Heart right ventricle (tissue), 16 donors: Measurements from ENCODE around the gene NACA. TPM values are rescaled to one million over a fixed set of nuclear protein-coding genes. Genes with fewer than 3 reads are reported as not detected.

Experiments
- ATAC-seq, 8 donors: fragments of 200-7000 bp; cut with Tn5 transposase; one replicate each; pipeline ENCODE4 v1.9.1; 2020; ENCODE audit warnings: mild to moderate bottlenecking in 8 of 8, moderate library complexity in 8 of 8, moderate number of reproducible peaks in 1 of 8
- DNase-seq, 2 donors: peaks; one replicate each; pipeline ENCODE4 v3.0.0-alpha.2; 2020
- H3K27ac ChIP-seq, 10 donors: fragments of 200-600 bp; sonication (generic) in 2 of 10; one replicate each; pipeline versions ENCODE4 v1.5.0 to v1.8.0; 2020 to 2022; ENCODE audit warnings: mild to moderate bottlenecking in 3 of 10
- H3K27me3 ChIP-seq, 7 donors: fragments of 200-600 bp; one replicate each; pipeline ENCODE4 v1.8.0; 2021 to 2022; ENCODE audit warnings: mild to moderate bottlenecking in 2 of 7
- H3K36me3 ChIP-seq, 9 donors: fragments of 200-600 bp; sonication (generic) in 1 of 9; one replicate each; pipeline versions ENCODE4 v1.5.0 to v1.8.0; 2020 to 2022; ENCODE audit warnings: mild to moderate bottlenecking in 2 of 9
- H3K4me1 ChIP-seq, 9 donors: fragments of 200-600 bp; sonication (generic) in 1 of 9; one replicate each; pipeline versions ENCODE4 v1.5.0 to v1.8.0; 2020 to 2022; ENCODE audit warnings: mild to moderate bottlenecking in 4 of 9
- H3K4me3 ChIP-seq, 10 donors: fragments of 200-600 bp; sonication (generic) in 2 of 10; one replicate each; pipeline versions ENCODE4 v1.5.0 to v1.8.0; 2020 to 2022; ENCODE audit warnings: mild to moderate bottlenecking in 7 of 10, moderate library complexity in 2 of 10
- H3K9me3 ChIP-seq, 11 donors: fragments of 200-600 bp in 10 of 11; sonication (generic) in 2 of 11; one replicate each; pipeline versions ENCODE4 v1.5.0 to v1.8.0; 2013 to 2022; ENCODE audit warnings: mild to moderate bottlenecking in 2 of 11, control low read depth in 1 of 11, moderate library complexity in 1 of 11
- WGBS, 2 donors: extraction: QIAGEN DNeasy Blood & Tissue Kit; methylation state at CpG; one replicate each; pipeline ENCODE4 v1.1.7; 2013; ENCODE audit warnings: inconsistent platforms in 1 of 2; 5-methylcytosine and 5-hydroxymethylcytosine counted together
- intact Hi-C, 10 donors: fragments of 100-400 bp; cut with DNase I; formaldehyde crosslinking; loops; one replicate each; pipeline versions ENCODE4 v1.11.1 to v1.14.2; 2022
- polyA plus RNA-seq, 2 donors: library from polyadenylated mRNA; stranded (reverse); fragments of 200-250 nt; gene quantifications; one replicate each; pipeline ENCODE4 v1.2.3, GENCODE V29; 2013
- total RNA-seq, 10 donors: library from RNA; stranded (reverse); fragmentation: NEBNext Ultra II Directional in 3 of 10; extraction: Animal tissue kit (Norgen Biotek cat#: 25700) in 3 of 10; gene quantifications; one replicate each; pipeline versions ENCODE4 v1.2.1 to v1.2.4, GENCODE V29; 2021 to 2023
- TF ChIP-seq, protein P1 (sequence below), 9 donors: fragments of 200-600 bp; sonication (generic) in 2 of 9; IDR thresholded peaks; one replicate each; pipeline versions ENCODE4 v1.5.0 to v1.8.0; 2021 to 2022; ENCODE audit warnings: antibody characterized with exemption in 9 of 9, mild to moderate bottlenecking in 5 of 9, moderate library complexity in 1 of 9
- donor health status: Arrhythmogenic right ventricular cardiomyopathy.
- donor health status: ischemic (EF 13 %, LVEDD 7.1; RV severe dilation, severe dysfunction).
- donor health status: healthy with polysubstance abuse.
- donor health status: DM: no; HTN: yes; CAD: no.
- donor health status: DM: no; HTN: no; CAD: no.
- donor health status: ischemic (EF 25% LVEDD 6.9; RV normal size, moderate dysfunction).
- donor health status: ischemic (EF 25% LVEDD 5.7; RV mildly dilated, moderate dysfunction).
- donor health status: healthy.
- donor health status: DM: yes; HTN: yes; CAD: no.
- donor health status: Ischemic cardiomyopathy.
- donor health status: ischemic (EF 35%, LVEDD 5.7; RV mildly dilated, moderate dysfunction).
- donor health status: nonischemic (EF 11% LVEDD 7.7; RV severe dilation, severe dysfunction).
- donor health status: DM: yes; HTN: yes; CAD: no.
- donor health status: PGD.
- donor health status: ischemic (EF 29% LVEDD 5.4; RV normal size, mild dysfunction).
- donor health status: nonischemic (EF 23%, LVEDD 6.1; RV moderate dilation, normal function).

The NACA gene
- total and polyA plus RNA-seq, 12 donors, result 476 to 1,249 (median 615) TPM

DNA sequence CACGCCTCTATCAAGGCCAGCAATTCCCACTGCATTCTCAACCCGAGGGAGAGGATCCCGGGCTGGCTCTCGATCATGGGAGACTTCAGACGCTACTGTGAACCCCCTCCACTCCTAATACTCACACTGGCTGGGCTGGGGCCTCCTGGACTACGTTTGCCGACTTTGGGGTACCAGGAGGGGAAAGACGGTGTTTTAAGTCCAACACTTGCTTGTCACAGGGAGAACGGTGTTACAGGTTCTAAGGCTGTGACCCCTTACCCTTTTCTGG is 463 bp downstream of the NACA start:
- H3K36me3 ChIP-seq, result peaks cover 0 to 39% (median 5%) of the 10 kb centered on the region in 9 donors
- peak overlapping the region; percentile 71 to 99 (median 82) for H3K4me3 ChIP-seq
- ATAC-seq (peak; percentile 0 to 45 (median 21)), DNase-seq (peak in 1 of 2 donors; percentile 20)
- no peaks in the 10 kb centered on the region for H3K27me3 ChIP-seq
- H3K9me3 ChIP-seq, result no peaks in the 10 kb centered on the region
- intact Hi-C loops, result loop anchor here in 7 of 10 donors (1.0 to 10.0 kb wide), 7 partner anchors 36 to 90 kb away; partner anchors contain the start of genes PTGES3 (in 4 of the 7), ATP5F1B (in 2 of the 7) and BAZ2A (in 1 of the 7)
- H3K27ac ChIP-seq, result peak overlapping the region; percentile 83 to 96 (median 92)
- 0% methylated on average over 9 of the region's 9 CpGs for WGBS, 2 donors
- TF ChIP-seq, protein P1, sequence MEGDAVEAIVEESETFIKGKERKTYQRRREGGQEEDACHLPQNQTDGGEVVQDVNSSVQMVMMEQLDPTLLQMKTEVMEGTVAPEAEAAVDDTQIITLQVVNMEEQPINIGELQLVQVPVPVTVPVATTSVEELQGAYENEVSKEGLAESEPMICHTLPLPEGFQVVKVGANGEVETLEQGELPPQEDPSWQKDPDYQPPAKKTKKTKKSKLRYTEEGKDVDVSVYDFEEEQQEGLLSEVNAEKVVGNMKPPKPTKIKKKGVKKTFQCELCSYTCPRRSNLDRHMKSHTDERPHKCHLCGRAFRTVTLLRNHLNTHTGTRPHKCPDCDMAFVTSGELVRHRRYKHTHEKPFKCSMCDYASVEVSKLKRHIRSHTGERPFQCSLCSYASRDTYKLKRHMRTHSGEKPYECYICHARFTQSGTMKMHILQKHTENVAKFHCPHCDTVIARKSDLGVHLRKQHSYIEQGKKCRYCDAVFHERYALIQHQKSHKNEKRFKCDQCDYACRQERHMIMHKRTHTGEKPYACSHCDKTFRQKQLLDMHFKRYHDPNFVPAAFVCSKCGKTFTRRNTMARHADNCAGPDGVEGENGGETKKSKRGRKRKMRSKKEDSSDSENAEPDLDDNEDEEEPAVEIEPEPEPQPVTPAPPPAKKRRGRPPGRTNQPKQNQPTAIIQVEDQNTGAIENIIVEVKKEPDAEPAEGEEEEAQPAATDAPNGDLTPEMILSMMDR (IDR thresholded peaks at IDR 0.05), result no peak
- H3K4me1 ChIP-seq, result peaks cover 21 to 54% (median 48%) of the 10 kb centered on the region in 9 donors

DNA sequence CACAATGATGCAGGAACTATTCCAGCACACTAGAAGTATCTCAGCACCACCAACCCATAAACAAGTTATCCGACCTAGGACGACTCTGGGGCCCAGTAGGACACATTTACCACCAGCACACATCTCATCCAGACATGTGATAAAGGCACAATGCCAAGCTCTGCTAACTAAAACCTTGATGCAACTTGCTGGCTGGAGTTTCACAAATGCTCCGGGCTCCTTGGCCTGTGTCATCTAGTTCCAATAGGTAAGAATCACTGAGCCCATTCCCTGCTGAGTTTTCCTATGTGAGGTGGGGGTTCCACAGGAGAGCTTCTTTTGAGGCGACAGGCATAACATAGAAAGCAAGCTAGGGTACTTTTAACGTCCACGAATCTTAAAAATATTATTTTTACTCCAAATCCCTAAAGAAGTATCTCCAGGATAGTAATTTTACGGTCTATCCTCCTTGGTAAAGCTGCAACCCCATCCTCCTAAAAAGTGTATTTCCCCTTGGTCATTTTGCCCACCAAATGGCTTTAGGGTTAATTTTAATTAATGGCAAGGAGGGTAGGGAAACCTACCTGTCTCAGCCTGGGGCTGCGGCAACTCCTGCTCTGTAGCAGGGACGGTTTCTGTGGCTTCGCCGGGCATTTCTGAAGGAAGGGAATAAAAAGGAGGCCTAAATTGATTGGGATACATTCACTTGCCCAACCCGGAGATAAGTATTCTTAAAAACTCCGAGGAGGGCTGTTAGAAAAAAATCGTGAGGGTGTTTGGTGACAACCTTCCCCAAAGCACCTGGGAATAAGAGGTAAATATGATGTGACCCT is 1.0 kb downstream of the NACA start:
- ATAC-seq, result peak; percentile 6 to 66 (median 48)
- TF ChIP-seq, protein P1 (IDR thresholded peaks at IDR 0.05), result no peak
- intact Hi-C loops, result loop anchor here in 8 of 10 donors (1.0 to 10.0 kb wide), 7 partner anchors 35 to 89 kb away; partner anchors contain the start of genes PTGES3 (in 5 of the 8), ATP5F1B (in 2 of the 8) and BAZ2A (in 1 of the 8)
- no peaks in the 10 kb centered on the region for H3K27me3 ChIP-seq
- H3K4me3 ChIP-seq, result peak overlapping the region; percentile 71 to 99 (median 82)
- 2% methylated on average over 14 of the region's 14 CpGs for WGBS, 2 donors
- H3K27ac ChIP-seq, result peak overlapping the region; percentile 83 to 96 (median 92)
- H3K4me1 ChIP-seq, result peaks cover 21 to 60% (median 53%) of the 10 kb centered on the region in 9 donors
- H3K9me3 ChIP-seq, result no peaks in the 10 kb centered on the region
- H3K36me3 ChIP-seq, result peaks cover 0 to 41% (median 9%) of the 10 kb centered on the region in 9 donors
- peak in 1 of 2 donors; percentile 74 for DNase-seq

DNA sequence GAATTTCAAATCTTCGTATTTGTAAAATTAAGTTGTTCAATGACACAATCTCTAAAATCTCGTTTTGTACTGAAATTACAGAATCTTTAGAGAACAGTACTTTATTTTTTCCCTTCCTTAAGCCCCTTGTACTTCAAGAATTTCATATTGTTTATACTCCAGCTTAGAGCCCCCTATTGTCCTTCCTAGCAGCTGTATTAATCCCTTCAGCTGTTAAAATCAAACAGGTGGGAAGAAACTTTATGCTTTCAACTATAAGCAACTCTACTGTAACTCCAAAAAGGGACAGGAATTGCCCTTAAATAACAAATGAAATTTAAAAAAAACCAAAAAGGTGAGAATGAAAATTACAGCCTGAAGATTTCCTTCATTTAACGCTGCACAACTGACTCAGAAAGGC is 1.7 kb downstream of the NACA start:
- H3K4me1 ChIP-seq, result peaks cover 24 to 67% (median 60%) of the 10 kb centered on the region in 9 donors
- H3K4me3 ChIP-seq, result peak overlapping the region; percentile 71 to 99 (median 82)
- H3K27me3 ChIP-seq, result no peaks in the 10 kb centered on the region
- peak overlapping the region in 8 of 10 donors; percentile 83 to 96 (median 94) for H3K27ac ChIP-seq
- H3K36me3 ChIP-seq, result peaks cover 0 to 47% (median 14%) of the 10 kb centered on the region in 9 donors
- DNase-seq, result no peak
- TF ChIP-seq, protein P1 (IDR thresholded peaks at IDR 0.05), result no peak
- no peaks in the 10 kb centered on the region for H3K9me3 ChIP-seq
- WGBS, 2 donors, result 43 to 53% methylated on average over 3 of the region's 3 CpGs
- intact Hi-C loops, result loop anchor here in 6 of 10 donors (2.0 to 10.0 kb wide), 5 partner anchors 35 to 89 kb away; partner anchors contain the start of genes PTGES3 (in 3 of the 6), ATP5F1B (in 2 of the 6) and BAZ2A (in 1 of the 6)
- no peak for ATAC-seq

- ATAC-seq (no peak), DNase-seq (no peak)
- Histone ChIP-seq H3K4me1 (peaks cover 24 to 68% (median 60%) of the 10 kb centered on the region in 9 donors), H3K4me3 (peak overlapping the region in 9 of 10 donors; percentile 74 to 99 (median 86)), H3K9me3 (no peaks in the 10 kb centered on the region), H3K27ac (peak overlapping the region in 5 of 10 donors; percentile 90 to 96 (median 95)), H3K27me3 (no peaks in the 10 kb centered on the region), H3K36me3 (peaks cover 0 to 47% (median 14%) of the 10 kb centered on the region in 9 donors)
- intact Hi-C loops, result loop anchor here in 6 of 10 donors (2.0 to 10.0 kb wide), 5 partner anchors 34 to 88 kb away; partner anchors contain the start of genes PTGES3 (in 3 of the 6), ATP5F1B (in 2 of the 6) and BAZ2A (in 1 of the 6)
- WGBS, 2 donors, result 64 to 83% methylated on average over 4 of the region's 4 CpGs
- TF ChIP-seq, protein P1 (IDR thresholded peaks at IDR 0.05), result no peak
Measured at GRCh38 chr12:56722832-56723231, 2.3 kb downstream of the NACA start.
